ENCODE measurements around the gene SFXN4.

The SFXN4 gene

GRCh38 chr10:119132521-119133345 lies 32.8 kb downstream of the SFXN4 start:
- TF ChIP-seq TAF1 (IDR thresholded peaks at IDR 0.05; ENCODE audit: borderline replicate concordance, insufficient read depth, low read length) = no peak
- TF ChIP-seq SIN3A (IDR thresholded peaks at IDR 0.05; ENCODE audit: borderline replicate concordance, insufficient read depth, low read length) = no peak
- TF ChIP-seq FOXP2 (optimal IDR thresholded peaks at IDR 0.05; ENCODE audit: borderline replicate concordance, extremely low read depth, extremely low read length, insufficient read depth) = no peak
- no peak for TF ChIP-seq POLR2AphosphoS5 (IDR thresholded peaks at IDR 0.05; ENCODE audit: low read depth, low read length)
- TF ChIP-seq REST (IDR thresholded peaks at IDR 0.05; ENCODE audit: insufficient read depth in 1 of 2, low read depth in 2 of 2, low read length in 2 of 2) = no peak

- TF ChIP-seq FOXP2 (optimal IDR thresholded peaks at IDR 0.05; ENCODE audit: borderline replicate concordance, extremely low read depth, extremely low read length, insufficient read depth) (no peak), SIN3A (IDR thresholded peaks at IDR 0.05; ENCODE audit: borderline replicate concordance, insufficient read depth, low read length) (no peak), TAF1 (IDR thresholded peaks at IDR 0.05; ENCODE audit: borderline replicate concordance, insufficient read depth, low read length) (no peak), REST (IDR thresholded peaks at IDR 0.05; ENCODE audit: insufficient read depth in 1 of 2, low read depth in 2 of 2, low read length in 2 of 2) (no peak), POLR2AphosphoS5 (IDR thresholded peaks at IDR 0.05; ENCODE audit: low read depth, low read length) (no peak)
Measured at GRCh38 chr10:119131512-119132240, 33.8 kb downstream of the SFXN4 start.

DNA sequence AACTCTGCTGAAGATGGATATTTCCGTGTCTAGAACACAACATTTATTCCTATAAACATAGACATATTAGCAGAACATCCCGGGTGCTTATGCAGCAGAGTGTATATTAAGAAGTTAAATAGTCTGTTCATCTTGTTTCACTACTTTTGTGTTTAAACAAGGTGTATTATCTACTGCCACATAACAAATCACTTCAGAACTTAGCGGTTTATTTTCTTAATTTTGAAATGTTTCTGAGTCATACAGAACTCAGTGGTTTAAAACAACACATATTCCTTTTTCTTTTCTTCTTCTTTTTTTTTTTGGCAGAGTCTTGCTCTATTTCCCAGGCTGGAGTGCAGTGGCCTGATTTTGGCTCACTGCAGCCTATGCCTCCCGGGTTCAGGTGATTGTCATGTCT lies 35.8 kb downstream of the SFXN4 start:
- TF ChIP-seq FOXP2 (optimal IDR thresholded peaks at IDR 0.05; ENCODE audit: borderline replicate concordance, extremely low read depth, extremely low read length, insufficient read depth) (no peak), TAF1 (IDR thresholded peaks at IDR 0.05; ENCODE audit: borderline replicate concordance, insufficient read depth, low read length) (no peak), POLR2AphosphoS5 (IDR thresholded peaks at IDR 0.05; ENCODE audit: low read depth, low read length) (no peak), REST (IDR thresholded peaks at IDR 0.05; ENCODE audit: insufficient read depth in 1 of 2, low read depth in 2 of 2, low read length in 2 of 2) (no peak), SIN3A (IDR thresholded peaks at IDR 0.05; ENCODE audit: borderline replicate concordance, insufficient read depth, low read length) (no peak)

DNA sequence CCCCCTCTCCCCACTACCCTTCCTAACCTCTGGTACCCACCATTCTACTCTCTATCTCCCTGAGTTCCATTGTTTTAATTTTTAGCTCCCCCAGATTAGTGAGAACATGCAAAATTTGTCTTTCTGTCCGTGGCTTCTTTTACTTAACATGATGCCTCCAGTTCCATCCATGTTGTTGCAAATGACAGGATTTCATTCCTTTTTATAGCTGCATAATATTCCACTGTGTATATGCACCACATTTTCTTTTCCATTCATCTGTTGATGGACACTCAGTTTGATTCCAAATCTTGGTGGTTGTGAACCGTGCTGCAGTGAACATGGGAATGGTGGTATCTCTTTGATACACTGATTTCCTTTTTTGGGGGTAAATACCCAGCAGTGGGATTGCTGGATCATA lies 39.6 kb downstream of the SFXN4 start:
- TF ChIP-seq POLR2AphosphoS5 (IDR thresholded peaks at IDR 0.05; ENCODE audit: low read depth, low read length) (no peak), REST (IDR thresholded peaks at IDR 0.05; ENCODE audit: insufficient read depth in 1 of 2, low read depth in 2 of 2, low read length in 2 of 2) (no peak), SIN3A (IDR thresholded peaks at IDR 0.05; ENCODE audit: borderline replicate concordance, insufficient read depth, low read length) (no peak), FOXP2 (optimal IDR thresholded peaks at IDR 0.05; ENCODE audit: borderline replicate concordance, extremely low read depth, extremely low read length, insufficient read depth) (no peak), TAF1 (IDR thresholded peaks at IDR 0.05; ENCODE audit: borderline replicate concordance, insufficient read depth, low read length) (no peak)

Measured in PFSK-1 (cell line).